Measurements from ENCODE around the gene DHX57. TPM values are rescaled to one million over a fixed set of nuclear protein-coding genes. Genes with fewer than 3 reads are reported as not detected.
A peak's percentile ranks its signal among the peaks of the same experiment; 100 is the strongest.

The DHX57 gene
- total and polyA plus RNA-seq, 2 donors (not counting 3 experiments of a cell fraction or from before 2014, with no cell fraction given) = 8.7 to 28.2 TPM

DNA sequence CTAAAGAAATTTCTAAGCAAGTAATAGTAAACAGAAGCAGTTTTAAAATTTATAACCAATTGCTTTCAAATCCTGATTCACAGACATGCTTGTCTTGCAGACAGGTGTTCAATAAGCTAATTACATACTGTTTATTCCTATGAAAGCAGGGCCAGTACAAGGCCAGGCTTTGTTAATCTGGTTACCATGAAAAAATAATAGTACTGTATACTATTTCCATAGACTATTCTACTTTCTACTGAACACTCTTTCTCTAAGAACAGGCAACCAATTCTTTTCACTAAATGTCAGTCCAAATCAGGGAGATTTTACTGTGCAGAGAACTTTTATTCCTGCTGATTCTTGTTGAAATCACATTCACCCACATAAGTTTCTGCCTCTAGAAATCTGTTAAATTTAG lies 121.7 kb downstream of the DHX57 start:
- Histone ChIP-seq H3K27ac (ENCODE audit: insufficient read depth, low read depth, low read length) (no peak overlapping the region), H3K9me1 (replicated peaks; ENCODE audit: control insufficient read depth, extremely low read depth, insufficient read depth, low read length) (no peaks in the 10 kb centered on the region), H3K9ac (replicated peaks; ENCODE audit: extremely low read depth, insufficient read depth, low read length) (peak overlapping the region; percentile 47), H3K4me3 (replicated peaks in 1 of 3; ENCODE audit: insufficient read depth in 1 of 3, low read depth in 1 of 3, low read length in 3 of 3) (no peak overlapping the region), H3K36me3 (ENCODE audit: control insufficient read depth in 2 of 2, extremely low read depth in 1 of 2, insufficient read depth in 2 of 2, low read length in 2 of 2) (peaks cover 0 to 2% of the 10 kb centered on the region in 2 experiments), H3K4me1 (ENCODE audit: control insufficient read depth, extremely low read depth, insufficient read depth, low read length) (peaks cover 12% of the 10 kb centered on the region), H4K20me1 (replicated peaks; ENCODE audit: control insufficient read depth, extremely low read depth, insufficient read depth, low read length) (peaks cover 5% of the 10 kb centered on the region), H3K9me3 (replicated peaks; ENCODE audit: control insufficient read depth, insufficient read depth, low read length) (no peaks in the 10 kb centered on the region), H3K27me3 (ENCODE audit: control insufficient read depth in 2 of 2, insufficient read depth in 2 of 2, low read length in 2 of 2) (no peaks in the 10 kb centered on the region), H3K4me2 (ENCODE audit: insufficient read depth, low read length) (peak overlapping the region; percentile 62), H2AFZ (ENCODE audit: low read depth, low read length) (peak overlapping the region; percentile 32), H3K79me2 (ENCODE audit: control insufficient read depth, insufficient read depth, low read length) (peaks cover 20% of the 10 kb centered on the region)
- no peak for FAIRE-seq
- intact Hi-C loops (cut with micrococcal nuclease) (no loop called here), dilution Hi-C loops (cut with MboI; ENCODE audit: extremely low pct_ligation_motif_present, low sequenced_read_pairs) (no loop called here)
- no peak for DNase-seq (ENCODE audit: low read depth, low spot score)
- ChIA-PET POLR2A (no interaction called here), CTCF (interaction anchor here (1.0 kb wide), 1 partner anchor 81 kb away, joined by 3 read pairs; no protein-coding TSS in a partner anchor)
- no peak for TF ChIP-seq POLR2A (IDR thresholded peaks at IDR 0.05; ENCODE audit: low read depth, low read length)
- TF ChIP-seq, protein P1, sequence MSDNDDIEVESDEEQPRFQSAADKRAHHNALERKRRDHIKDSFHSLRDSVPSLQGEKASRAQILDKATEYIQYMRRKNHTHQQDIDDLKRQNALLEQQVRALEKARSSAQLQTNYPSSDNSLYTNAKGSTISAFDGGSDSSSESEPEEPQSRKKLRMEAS (IDR thresholded peaks at IDR 0.05; ENCODE audit: insufficient read depth, insufficient read length) = no peak
- no peak for TF ChIP-seq POLR2AphosphoS5 (IDR thresholded peaks at IDR 0.05; ENCODE audit: insufficient read depth, low read depth, low read length)
- no peak for TF ChIP-seq GATA2 (IDR thresholded peaks at IDR 0.05; ENCODE audit: insufficient read depth, insufficient read length, low read depth, low read length)
- no peak for TF ChIP-seq EZH2 (IDR thresholded peaks at IDR 0.05; ENCODE audit: borderline replicate concordance, low read depth, low read length, severe bottlenecking)
- TF ChIP-seq JUN (IDR thresholded peaks at IDR 0.05; ENCODE audit: borderline replicate concordance, insufficient read depth, insufficient read length, low read depth) = no peak
- TF ChIP-seq, protein P2, sequence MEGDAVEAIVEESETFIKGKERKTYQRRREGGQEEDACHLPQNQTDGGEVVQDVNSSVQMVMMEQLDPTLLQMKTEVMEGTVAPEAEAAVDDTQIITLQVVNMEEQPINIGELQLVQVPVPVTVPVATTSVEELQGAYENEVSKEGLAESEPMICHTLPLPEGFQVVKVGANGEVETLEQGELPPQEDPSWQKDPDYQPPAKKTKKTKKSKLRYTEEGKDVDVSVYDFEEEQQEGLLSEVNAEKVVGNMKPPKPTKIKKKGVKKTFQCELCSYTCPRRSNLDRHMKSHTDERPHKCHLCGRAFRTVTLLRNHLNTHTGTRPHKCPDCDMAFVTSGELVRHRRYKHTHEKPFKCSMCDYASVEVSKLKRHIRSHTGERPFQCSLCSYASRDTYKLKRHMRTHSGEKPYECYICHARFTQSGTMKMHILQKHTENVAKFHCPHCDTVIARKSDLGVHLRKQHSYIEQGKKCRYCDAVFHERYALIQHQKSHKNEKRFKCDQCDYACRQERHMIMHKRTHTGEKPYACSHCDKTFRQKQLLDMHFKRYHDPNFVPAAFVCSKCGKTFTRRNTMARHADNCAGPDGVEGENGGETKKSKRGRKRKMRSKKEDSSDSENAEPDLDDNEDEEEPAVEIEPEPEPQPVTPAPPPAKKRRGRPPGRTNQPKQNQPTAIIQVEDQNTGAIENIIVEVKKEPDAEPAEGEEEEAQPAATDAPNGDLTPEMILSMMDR (IDR thresholded peaks at IDR 0.05; ENCODE audit: extremely low read depth in 1 of 2, insufficient read depth in 1 of 2, low read depth in 1 of 2, low read length in 2 of 2) = no peak
- TF ChIP-seq FOS (IDR thresholded peaks at IDR 0.05; ENCODE audit: borderline replicate concordance, insufficient read depth, low read length) = no peak
- no peak for TF ChIP-seq MYC (IDR thresholded peaks at IDR 0.05; ENCODE audit: low read depth, low read length)
- no TSS peak for BruUV-seq (replicated peaks)
